BJ (cell line): ENCODE results near the gene STK32C. TPM values are rescaled to one million over a fixed set of nuclear protein-coding genes. Genes with fewer than 3 reads are reported as not detected.
"Not testable (repeated sequence)": the region's sequence is repeated elsewhere in the genome, so short reads cannot be mapped to it uniquely, and the experiment has no call there.

Source experiments
- CTCF ChIA-PET: fragments of 350-600 bp; formaldehyde crosslinking; extraction: SDS; loops from one replicate; lab custom pipeline; 2021; ENCODE audit warnings: antibody characterized with exemption, inconsistent platforms; lab: Yijun Ruan, JAX
- POLR2A ChIA-PET: fragments of 300-600 bp; sonication (Branson Sonifier 250); formaldehyde crosslinking; extraction: SDS; loops from one replicate; lab custom pipeline; 2021; ENCODE audit warnings: antibody characterized with exemption; lab: Charles Lee
- DNase-seq: peaks from one replicate; pipeline ENCODE4 v3.0.0-alpha.2; 2011; ENCODE audit warnings: low read depth
- H3K27me3 ChIP-seq: 2 replicates; pipeline ENCODE4 v1.6.0; 2011; ENCODE audit warnings: low read length; ENCODE audit not compliant: control insufficient read depth, insufficient read depth
- H3K36me3 ChIP-seq: 2 replicates; pipeline ENCODE4 v1.5.1; 2011; ENCODE audit warnings: low read length; ENCODE audit not compliant: control insufficient read depth, insufficient read depth
- H3K4me3 ChIP-seq: 2 replicates; pipeline ENCODE4 v1.5.1; 2011; ENCODE audit warnings: low read depth, mild to moderate bottlenecking, control low read depth, low read length
- polyA plus RNA-seq: library from polyadenylated mRNA; depleted of rRNA; stranded (reverse); fragments of >200 nt; gene quantifications from 2 replicates; pipeline ENCODE4 v1.2.3, GENCODE V29; 2011
- TF ChIP-seq, protein P1 (sequence below): IDR thresholded peaks from 2 replicates; pipeline ENCODE4 v1.5.1; 2011; ENCODE audit warnings: low read depth, mild to moderate bottlenecking, control low read depth, inconsistent platforms, low read length, moderate library complexity; ENCODE audit not compliant: insufficient read depth

STK32C gene
- polyA plus RNA-seq, 1 experiment, result 12.1 TPM

DNA sequence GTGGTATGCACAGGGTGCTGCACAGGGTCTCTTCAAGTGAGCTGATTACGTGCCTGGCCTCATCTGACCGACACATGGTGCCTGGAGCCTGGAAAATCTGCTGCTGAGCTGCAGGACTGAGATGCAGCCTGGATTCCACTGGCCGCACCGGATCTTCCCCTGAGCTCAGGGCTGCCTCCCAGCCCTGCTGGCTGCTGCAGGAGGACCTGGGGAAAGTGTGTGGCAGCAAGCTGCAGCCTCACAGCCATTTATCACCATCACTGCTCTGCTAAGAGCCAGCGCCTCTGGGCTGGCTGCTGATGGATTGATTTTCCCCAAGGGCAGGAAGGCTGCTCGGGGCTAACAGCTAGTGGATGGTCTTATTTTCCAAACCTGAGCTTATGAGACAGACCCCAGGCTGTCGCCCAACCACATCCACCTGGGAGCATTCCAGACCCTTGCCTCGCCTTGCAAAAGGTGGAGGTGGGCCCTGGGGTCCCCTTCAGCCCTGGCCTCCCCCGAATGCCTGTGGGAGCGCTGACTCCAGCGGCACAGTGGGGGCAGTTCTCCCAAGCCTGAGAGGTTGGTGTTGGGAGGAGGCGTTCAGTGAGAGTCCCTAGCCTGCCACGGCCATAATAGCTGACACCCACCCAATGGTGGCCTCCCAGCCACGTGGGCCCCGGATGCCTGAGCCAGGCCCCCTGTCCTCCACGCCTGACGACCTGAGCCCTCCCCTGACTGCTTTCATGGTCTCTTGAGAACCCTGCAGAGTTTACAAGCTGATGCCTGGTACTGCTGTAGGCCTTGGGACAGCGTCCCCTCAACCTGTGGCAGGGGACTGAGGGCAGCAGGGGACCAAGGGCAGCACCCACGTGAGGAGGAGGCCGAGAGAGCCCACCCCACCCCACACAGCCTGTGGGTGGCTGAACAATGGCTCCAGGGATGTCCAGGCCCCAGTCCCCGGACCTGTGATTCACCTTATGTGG, 38.2 kb downstream of the STK32C start:
- Histone ChIP-seq H3K27me3 (0 out of 2 replicates have a peak, but pooled peaks cover 2% of the 10 kb centered on the region), H3K36me3 (no peaks in the 10 kb centered on the region), H3K4me3 (no peak overlapping the region)
- CTCF ChIA-PET, result no interaction called here
- POLR2A ChIA-PET, result no interaction called here
- TF ChIP-seq, protein P1, sequence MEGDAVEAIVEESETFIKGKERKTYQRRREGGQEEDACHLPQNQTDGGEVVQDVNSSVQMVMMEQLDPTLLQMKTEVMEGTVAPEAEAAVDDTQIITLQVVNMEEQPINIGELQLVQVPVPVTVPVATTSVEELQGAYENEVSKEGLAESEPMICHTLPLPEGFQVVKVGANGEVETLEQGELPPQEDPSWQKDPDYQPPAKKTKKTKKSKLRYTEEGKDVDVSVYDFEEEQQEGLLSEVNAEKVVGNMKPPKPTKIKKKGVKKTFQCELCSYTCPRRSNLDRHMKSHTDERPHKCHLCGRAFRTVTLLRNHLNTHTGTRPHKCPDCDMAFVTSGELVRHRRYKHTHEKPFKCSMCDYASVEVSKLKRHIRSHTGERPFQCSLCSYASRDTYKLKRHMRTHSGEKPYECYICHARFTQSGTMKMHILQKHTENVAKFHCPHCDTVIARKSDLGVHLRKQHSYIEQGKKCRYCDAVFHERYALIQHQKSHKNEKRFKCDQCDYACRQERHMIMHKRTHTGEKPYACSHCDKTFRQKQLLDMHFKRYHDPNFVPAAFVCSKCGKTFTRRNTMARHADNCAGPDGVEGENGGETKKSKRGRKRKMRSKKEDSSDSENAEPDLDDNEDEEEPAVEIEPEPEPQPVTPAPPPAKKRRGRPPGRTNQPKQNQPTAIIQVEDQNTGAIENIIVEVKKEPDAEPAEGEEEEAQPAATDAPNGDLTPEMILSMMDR, result no peak
- no peak for DNase-seq

DNA sequence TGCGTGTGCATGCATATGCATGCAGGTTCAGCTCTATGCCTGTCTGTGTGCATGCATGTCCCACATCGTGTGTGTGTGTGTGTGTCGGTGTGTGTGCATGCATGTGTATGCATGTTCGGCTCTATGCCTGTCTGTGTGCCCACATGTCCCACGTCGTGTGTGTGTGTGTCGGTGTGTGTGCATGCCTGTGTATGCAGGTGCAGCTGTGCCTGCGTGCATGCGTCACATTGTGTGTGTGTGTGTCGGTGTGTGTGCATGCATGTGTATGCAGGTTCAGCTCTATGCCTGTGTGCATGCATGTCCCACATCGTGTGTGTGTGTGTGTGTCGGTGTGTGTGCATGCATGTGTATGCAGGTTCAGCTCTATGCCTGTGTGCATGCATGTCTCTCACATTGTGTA, 39.8 kb downstream of the STK32C start:
- DNase-seq, CTCF ChIA-PET, H3K27me3 ChIP-seq, H3K36me3 ChIP-seq, POLR2A ChIA-PET, H3K4me3 ChIP-seq: not testable (repeated sequence)

DNA sequence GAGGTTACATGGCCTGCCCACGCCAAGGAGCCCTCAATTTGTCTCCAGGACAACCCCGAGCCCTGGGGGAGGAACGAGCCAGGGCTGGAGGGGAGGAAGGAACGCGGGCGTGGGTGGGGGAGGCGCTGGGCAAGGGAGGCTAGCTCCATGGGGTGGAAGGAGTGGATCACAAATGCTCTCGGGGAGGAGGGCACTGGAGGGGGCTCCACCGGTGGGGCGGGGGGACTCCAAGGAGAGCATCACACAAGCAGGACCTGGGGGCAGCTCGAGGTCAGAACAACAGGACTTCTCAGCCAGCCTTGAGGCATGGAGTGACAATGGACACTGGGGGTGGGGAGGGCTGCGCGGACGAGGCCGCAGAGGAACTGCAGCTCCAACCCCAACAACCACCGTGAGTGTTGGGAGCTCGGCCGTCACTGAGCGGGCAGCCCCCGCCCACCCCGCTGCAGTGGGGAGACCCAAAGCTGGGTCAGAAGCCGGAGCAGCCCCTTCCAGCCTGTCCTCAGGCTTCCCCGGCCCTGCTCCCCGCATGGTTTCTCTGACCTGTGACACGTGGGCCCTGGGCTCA, 41.1 kb downstream of the STK32C start:
- H3K27me3 ChIP-seq, result peaks cover 2% of the 10 kb centered on the region; the same call in 1 of the 2 replicates
- DNase-seq, result no peak
- TF ChIP-seq, protein P1, result no peak
- ChIA-PET CTCF (no interaction called here), POLR2A (no interaction called here)
- no peaks in the 10 kb centered on the region for H3K36me3 ChIP-seq
- no peak overlapping the region for H3K4me3 ChIP-seq

DNA sequence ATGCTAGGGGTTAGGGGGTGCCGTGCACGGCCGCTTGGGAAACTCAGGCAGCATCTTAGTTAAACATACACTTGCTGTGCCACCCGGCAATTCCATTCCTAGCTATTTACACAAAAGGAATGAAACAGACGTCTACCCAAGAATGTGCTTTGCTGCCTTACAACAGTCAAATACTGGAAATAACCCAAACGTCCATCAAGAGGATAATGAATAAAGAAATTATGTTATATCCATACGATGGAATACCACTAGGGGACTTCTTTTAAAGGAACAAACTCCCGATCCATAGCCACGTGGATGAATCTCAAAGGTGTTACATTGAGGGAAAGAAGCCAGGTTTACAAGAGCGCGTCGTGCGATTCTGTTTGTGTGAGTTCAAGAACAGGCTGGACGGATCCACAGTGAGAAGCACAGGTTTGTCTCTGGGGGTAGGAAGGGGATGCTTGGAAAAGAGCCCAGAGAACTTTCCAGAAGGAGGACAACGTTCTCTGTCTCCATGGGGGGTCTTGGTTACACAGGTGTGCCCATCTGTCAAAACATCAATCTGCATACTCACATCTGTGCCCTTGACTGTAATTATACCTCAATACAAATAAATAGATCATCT, 41.8 kb downstream of the STK32C start:
- no peaks in the 10 kb centered on the region for H3K36me3 ChIP-seq
- CTCF ChIA-PET, result interaction anchor here (1.0 kb wide), 1 partner anchor 10 kb away, joined by 4 read pairs; no protein-coding TSS in a partner anchor
- H3K27me3 ChIP-seq, result peaks cover 2% of the 10 kb centered on the region; the same call in 1 of the 2 replicates
- no peak for DNase-seq
- TF ChIP-seq, protein P1, result 0 out of 2 replicates have a peak, but pooled peaks have one; percentile 6
- H3K4me3 ChIP-seq, result no peak overlapping the region
- POLR2A ChIA-PET, result no interaction called here

DNA sequence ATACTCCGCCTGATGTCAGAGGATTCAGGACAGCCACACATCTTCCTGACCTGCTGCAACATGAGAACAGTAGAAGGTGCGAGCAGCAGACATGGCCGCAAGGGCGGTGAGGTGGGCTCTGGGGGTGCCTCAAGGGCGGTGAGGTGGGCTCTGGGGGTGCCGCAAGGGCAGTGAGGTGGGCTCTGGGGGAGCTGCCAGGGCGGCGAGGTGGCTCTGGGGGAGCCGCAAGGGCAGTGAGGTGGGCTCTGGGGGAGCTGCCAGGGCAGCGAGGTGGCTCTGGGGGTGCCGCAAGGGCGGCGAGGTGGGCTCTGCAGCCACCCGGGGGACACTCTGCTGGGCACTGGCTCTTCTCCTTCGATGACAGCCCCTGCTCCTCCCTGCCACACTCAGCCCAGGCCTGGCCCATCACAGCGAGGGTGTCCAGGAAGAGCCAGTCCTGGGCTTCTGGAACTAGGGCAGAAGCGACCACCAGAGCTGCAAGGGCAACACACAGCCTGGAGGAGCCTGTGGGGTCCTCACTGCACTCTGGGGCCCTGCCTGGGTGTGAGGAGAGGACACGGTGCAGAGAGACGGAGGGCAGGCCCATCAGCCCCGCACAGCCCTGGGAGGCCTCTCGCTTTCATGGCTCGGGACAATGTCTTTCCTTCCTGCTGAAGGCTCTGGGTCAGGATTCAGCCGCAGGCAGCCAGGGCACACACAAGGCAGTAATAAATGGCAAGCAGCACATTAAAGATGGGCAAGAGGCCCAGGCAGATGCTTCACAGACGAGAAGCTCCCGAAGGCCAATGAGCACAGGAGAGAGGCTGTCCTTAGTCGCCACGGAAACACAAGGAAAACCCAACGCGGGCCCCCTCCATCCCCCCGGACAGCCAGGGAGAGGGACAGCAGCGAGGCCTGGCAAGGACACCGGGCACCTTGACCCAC, 42.5 kb downstream of the STK32C start:
- H3K27me3 ChIP-seq, result peaks cover 2% of the 10 kb centered on the region; the same call in 1 of the 2 replicates
- no peaks in the 10 kb centered on the region for H3K36me3 ChIP-seq
- H3K4me3 ChIP-seq, result no peak overlapping the region
- TF ChIP-seq, protein P1, result no peak
- DNase-seq, result peak; percentile 22
- ChIA-PET POLR2A (no interaction called here), CTCF (interaction anchor here (0.6 to 1.0 kb wide), 2 partner anchors 9 to 1683 kb away, joined by 4 read pairs; no protein-coding TSS in a partner anchor)
